Upper lobe of left lung (tissue), 6 donors: ENCODE results near the gene PRKAB2. TPM values are rescaled to one million over a fixed set of nuclear protein-coding genes. Genes with fewer than 3 reads are reported as not detected.

Experiments used
- ATAC-seq, 2 donors: fragments of 200-7000 bp; cut with Tn5 transposase; one replicate each; pipeline ENCODE4 v1.9.1; 2022; ENCODE audit warnings: mild to moderate bottlenecking in 2 of 2, moderate library complexity in 2 of 2; ENCODE audit not compliant: low FRiP score in 2 of 2
- DNase-seq, 2 donors: peaks; one replicate each; pipeline ENCODE4 v3.0.0-alpha.2; 2019 to 2020
- H3K27ac ChIP-seq, 4 donors: fragments of 200-600 bp; sonication (generic); one replicate each; pipeline ENCODE4 v1.5.1; 2016 to 2019
- H3K27me3 ChIP-seq, 4 donors: fragments of 200-600 bp; sonication (generic); one replicate each; pipeline ENCODE4 v1.5.1; 2017 to 2019
- H3K36me3 ChIP-seq, 4 donors: fragments of 200-600 bp; sonication (generic); one replicate each; pipeline ENCODE4 v1.5.1; 2016 to 2019
- H3K4me1 ChIP-seq, 4 donors: fragments of 200-600 bp; sonication (generic); one replicate each; pipeline ENCODE4 v1.5.1; 2018 to 2019
- H3K4me3 ChIP-seq, 4 donors: fragments of 200-600 bp; sonication (generic); one replicate each; pipeline ENCODE4 v1.5.1; 2017 to 2019; ENCODE audit warnings: mild to moderate bottlenecking in 2 of 4, moderate library complexity in 1 of 4
- H3K9me3 ChIP-seq, 4 donors: fragments of 200-600 bp; sonication (generic); one replicate each; pipeline ENCODE4 v1.5.1; 2018 to 2019
- CTCF ChIP-seq, 6 experiments: fragments of 450-650 bp in 4 of 6; fragments of 200-600 bp in 2 of 6; sonication (generic) in 2 of 6; IDR thresholded peaks; one replicate each; pipeline ENCODE4 v1.5.1; 2016 to 2019; ENCODE audit warnings: antibody characterized with exemption in 6 of 6
- EP300 ChIP-seq, 4 donors: sonication (generic); formaldehyde crosslinking; IDR thresholded peaks; one replicate each; pipeline ENCODE4 v1.5.1; 2017; ENCODE audit warnings: antibody characterized with exemption in 4 of 4, control low read depth in 2 of 4
- POLR2A ChIP-seq, 4 donors: fragments of 450-650 bp; IDR thresholded peaks; one replicate each; pipeline ENCODE4 v1.5.1; 2016 to 2017; ENCODE audit warnings: antibody characterized with exemption in 4 of 4, mild to moderate bottlenecking in 2 of 4
- POLR2AphosphoS5 ChIP-seq, 2 donors: sonication (generic); formaldehyde crosslinking; IDR thresholded peaks; one replicate each; pipeline ENCODE4 v1.5.1; 2017; ENCODE audit warnings: antibody characterized with exemption in 2 of 2
- WGBS, 2 donors: methylation state at CpG; one replicate each; pipeline ENCODE4 v1.1.5; 2017 to 2018; 5-methylcytosine and 5-hydroxymethylcytosine counted together
- total RNA-seq, 6 donors: library from RNA; depleted of rRNA in 4 of 6; stranded (reverse); fragments of >200 nt in 4 of 6; gene quantifications; one replicate each; pipeline versions ENCODE4 v1.1.0 to v1.2.1, GENCODE V29; 2016 to 2021
- donor health status: DM: no; HTN: no; CAD: no; lungs with moderate emphysema.
- donor health status: DM: no; HTN: yes; CAD: no; lungs with severe emphysema.

Gene PRKAB2
- total RNA-seq, 6 donors from 2014 or later, result 8.1 to 22.0 (median 10.9) TPM

- WGBS, 2 donors, result 76 to 84% methylated on average over 8 of the region's 8 CpGs
- TF ChIP-seq POLR2AphosphoS5 (IDR thresholded peaks at IDR 0.05) (no peak), CTCF (IDR thresholded peaks at IDR 0.05) (no peak), EP300 (IDR thresholded peaks at IDR 0.05) (no peak), POLR2A (IDR thresholded peaks at IDR 0.05) (no peak)
- no peaks in the 10 kb centered on the region for H3K27me3 ChIP-seq
- no peaks in the 10 kb centered on the region for H3K36me3 ChIP-seq
- H3K4me1 ChIP-seq, result no peaks in the 10 kb centered on the region
- no peak overlapping the region for H3K27ac ChIP-seq
- no peak for ATAC-seq
- H3K4me3 ChIP-seq, result no peak overlapping the region
- H3K9me3 ChIP-seq, result no peaks in the 10 kb centered on the region
- no peak for DNase-seq
Measured at GRCh38 chr1:147105909-147106308, 66.4 kb downstream of the PRKAB2 start.

Other genes starting within 250 kb of the PRKAB2 start
- gene NBPF12, start 234.1 kb downstream of the PRKAB2 start, total RNA-seq, result 10 to 100 TPM; 12.2 to 77.9 (median 19.1) TPM
- 100 to 1,000 TPM in 4 of 6 donors, 10 to 100 TPM in 2; 37.4 to 258 (median 121) TPM for gene FMO5, start 52.9 kb upstream of the PRKAB2 start, total RNA-seq
- 10 to 100 TPM; 24.8 to 48.6 (median 34.6) TPM for gene CHD1L, start 70.2 kb upstream of the PRKAB2 start, total RNA-seq